HCT116 (cell line): ENCODE data around the gene NEUROD1. TPM values are rescaled to one million over a fixed set of nuclear protein-coding genes. Genes with fewer than 3 reads are reported as not detected.

ENCODE experiments used
- ATAC-seq: fragments of 200-7000 bp; cut with Tn5 transposase; 2 replicates; pipeline ENCODE4 v1.9.1; 2020; ENCODE audit warnings: mild to moderate bottlenecking, moderate library complexity
- BruUV-seq: library from RNA; stranded (reverse); fragments of 400-500 nt; replicated peaks from 2 replicates; lab custom pipeline; 2021; lab: Mats Ljungman, UMichigan
- CTCF ChIA-PET: fragments of 300-600 bp; sonication (Branson Sonifier 250); formaldehyde crosslinking; loops from one replicate; lab custom pipeline; 2021; ENCODE audit warnings: antibody characterized with exemption; lab: Charles Lee
- POLR2A ChIA-PET: fragments of 300-600, 350-600 bp; sonication (Branson Sonifier 250); formaldehyde crosslinking; loops from one replicate; lab custom pipeline; 2021; ENCODE audit warnings: antibody characterized with exemption; lab: Charles Lee
- RAD21 ChIA-PET, 2 experiments: fragments of 300-600 bp; sonication (Branson Sonifier 250); formaldehyde crosslinking; loops; one replicate each; lab custom pipeline; 2023; ENCODE audit warnings: low total read pairs in 2 of 2; ENCODE audit not compliant: uncharacterized antibody in 2 of 2, unreplicated experiment in 2 of 2, low non-redundant PET in 1 of 2; lab: Charles Lee
- DNase-seq: peaks from one replicate; pipeline ENCODE4 v3.0.0-alpha.2; 2010; ENCODE audit warnings: low read depth, low spot score
- H2AFZ ChIP-seq: fragments of 200-600 bp; shearing (Covaris generic), sonication (generic); 2 replicates; pipeline ENCODE4 v1.6.1; 2017; ENCODE audit warnings: low read depth, mixed run types, mixed read lengths, antibody characterized with exemption, low read length; ENCODE audit not compliant: poor library complexity, severe bottlenecking
- H3K27ac ChIP-seq: 2 replicates; pipeline ENCODE4 v1.5.1; 2012; ENCODE audit warnings: low read depth, low read length
- H3K27me3 ChIP-seq: fragments of 200-600 bp; sonication (generic); 2 replicates; pipeline ENCODE4 v1.6.1; 2016; ENCODE audit warnings: mixed run types, low read length, mixed read lengths; ENCODE audit not compliant: insufficient read depth
- H3K36me3 ChIP-seq, 2 experiments: fragments of 200-500 bp in 1 of 2; fragments of 200-600 bp in 1 of 2; sonication (Bioruptor generic) in 1 of 2; sonication (generic) in 1 of 2; 2 replicates each; pipeline versions ENCODE4 v1.5.1 to v1.6.1; 2014 to 2016; ENCODE audit warnings: low read length in 2 of 2, inconsistent platforms in 1 of 2, mixed read lengths in 1 of 2, mixed run types in 1 of 2; ENCODE audit not compliant: insufficient read depth in 2 of 2, control insufficient read depth in 1 of 2
- H3K4me1 ChIP-seq, 2 experiments: fragments of 200-600 bp in 1 of 2; sonication (generic) in 1 of 2; 2 replicates each; pipeline versions ENCODE4 v1.5.1 to v1.6.1; 2012 to 2017; ENCODE audit warnings: low read length in 2 of 2, inconsistent platforms in 1 of 2, mild to moderate bottlenecking in 1 of 2, mixed read lengths in 1 of 2, mixed run types in 1 of 2, moderate library complexity in 1 of 2; ENCODE audit not compliant: insufficient read depth in 2 of 2, control insufficient read depth in 1 of 2
- H3K4me2 ChIP-seq: fragments of 200-600 bp; sonication (generic); 2 replicates; pipeline ENCODE4 v1.6.1; 2017; ENCODE audit warnings: mixed run types, low read length, mixed read lengths
- H3K4me3 ChIP-seq, 2 experiments: fragments of 200-600 bp in 1 of 2; sonication (generic) in 1 of 2; replicated peaks in 1 of 2; 2 replicates each; pipeline ENCODE4 v1.5.1; 2011 to 2016; ENCODE audit warnings: low read length in 2 of 2, control low read depth in 1 of 2, low read depth in 1 of 2, mild to moderate bottlenecking in 1 of 2, mixed read lengths in 1 of 2, mixed run types in 1 of 2
- H3K79me2 ChIP-seq: fragments of 200-600 bp; sonication (generic); 2 replicates; pipeline ENCODE4 v1.6.1; 2017; ENCODE audit warnings: mild to moderate bottlenecking, mixed run types, low read length, moderate library complexity, mixed read lengths; ENCODE audit not compliant: insufficient read depth
- H3K9ac ChIP-seq: fragments of 200-600 bp; sonication (generic); 2 replicates; pipeline ENCODE4 v1.6.1; 2016; ENCODE audit warnings: low read length, mixed read lengths
- H3K9me2 ChIP-seq: fragments of 200-600 bp; sonication (generic), shearing (Covaris generic); 2 replicates; pipeline ENCODE4 v1.6.1; 2017; ENCODE audit warnings: mixed run types, mild to moderate bottlenecking, moderate library complexity; ENCODE audit not compliant: insufficient read depth
- H3K9me3 ChIP-seq, 2 experiments: fragments of 200-500 bp in 1 of 2; fragments of 200-600 bp in 1 of 2; sonication (Bioruptor generic) in 1 of 2; sonication (generic) in 1 of 2; 2 replicates each; pipeline ENCODE4 v1.6.1; 2014 to 2017; ENCODE audit warnings: low read length in 2 of 2, mixed read lengths in 2 of 2, inconsistent platforms in 1 of 2, low read depth in 1 of 2, mild to moderate bottlenecking in 1 of 2, mixed run types in 1 of 2, moderate library complexity in 1 of 2; ENCODE audit not compliant: control insufficient read depth in 1 of 2, insufficient read depth in 1 of 2
- H4K20me1 ChIP-seq: fragments of 200-600 bp; sonication (generic), shearing (Covaris generic); 2 replicates; pipeline ENCODE4 v1.6.1; 2017; ENCODE audit warnings: mixed run types, mild to moderate bottlenecking, moderate library complexity; ENCODE audit not compliant: insufficient read depth
- CBX3 ChIP-seq: IDR thresholded peaks from 2 replicates; pipeline ENCODE4 v1.6.1; 2012; ENCODE audit warnings: low read depth
- EGR1 ChIP-seq: IDR thresholded peaks from 2 replicates; pipeline ENCODE4 v1.6.1; 2012; ENCODE audit warnings: low read depth
- ELF1 ChIP-seq: IDR thresholded peaks from 2 replicates; pipeline ENCODE4 v1.6.1; 2012; ENCODE audit warnings: low read depth, borderline replicate concordance
- RAD21 ChIP-seq: IDR thresholded peaks from 2 replicates; pipeline ENCODE4 v1.6.1; 2012; ENCODE audit warnings: low read depth, mild to moderate bottlenecking
- SP1 ChIP-seq: IDR thresholded peaks from 2 replicates; pipeline ENCODE4 v1.6.1; 2012; ENCODE audit warnings: low read depth
- SRF ChIP-seq: IDR thresholded peaks from 2 replicates; pipeline ENCODE4 v1.6.1; 2012; ENCODE audit warnings: low read depth
- YY1 ChIP-seq: IDR thresholded peaks from 2 replicates; pipeline ENCODE4 v1.6.1; 2011; ENCODE audit warnings: low read length, low read depth, moderate library complexity, mild to moderate bottlenecking; ENCODE audit not compliant: insufficient replicate concordance; ENCODE audit errors: extremely low read depth
- ZNF274 ChIP-seq: fragments of 200-500 bp; sonication (Bioruptor generic); IDR thresholded peaks from 2 replicates; pipeline ENCODE4 v1.6.1; 2014; ENCODE audit warnings: mild to moderate bottlenecking, low read depth, low read length, inconsistent platforms
- intact Hi-C: fragments of 100-400 bp; cut with micrococcal nuclease; formaldehyde crosslinking; loops from 2 replicates; pipeline ENCODE4 v1.10.0; 2022
- total RNA-seq: library from RNA; stranded (reverse); gene quantifications from one replicate; pipeline ENCODE4 v1.2.1, GENCODE V29; 2021; ENCODE audit not compliant: unreplicated experiment
- TF ChIP-seq, protein P1 (sequence below), 3 experiments: fragments of 200-600 bp in 1 of 3; sonication (generic) in 1 of 3; IDR thresholded peaks in 2 of 3; conservative IDR thresholded peaks in 1 of 3; 2 replicates each; pipeline ENCODE4 v1.5.1; 2012 to 2017; ENCODE audit warnings: low read depth in 2 of 3, low read length in 2 of 3, antibody characterized with exemption in 1 of 3, borderline replicate concordance in 1 of 3, control low read depth in 1 of 3, mild to moderate bottlenecking in 1 of 3, mixed read lengths in 1 of 3, mixed run types in 1 of 3, moderate library complexity in 1 of 3; ENCODE audit not compliant: insufficient read depth in 1 of 3
- TF ChIP-seq, protein P2 (sequence below): IDR thresholded peaks from 2 replicates; pipeline ENCODE4 v1.6.1; 2012

Gene NEUROD1
- total RNA-seq, 1 experiment from 2014 or later: not detected

DNA sequence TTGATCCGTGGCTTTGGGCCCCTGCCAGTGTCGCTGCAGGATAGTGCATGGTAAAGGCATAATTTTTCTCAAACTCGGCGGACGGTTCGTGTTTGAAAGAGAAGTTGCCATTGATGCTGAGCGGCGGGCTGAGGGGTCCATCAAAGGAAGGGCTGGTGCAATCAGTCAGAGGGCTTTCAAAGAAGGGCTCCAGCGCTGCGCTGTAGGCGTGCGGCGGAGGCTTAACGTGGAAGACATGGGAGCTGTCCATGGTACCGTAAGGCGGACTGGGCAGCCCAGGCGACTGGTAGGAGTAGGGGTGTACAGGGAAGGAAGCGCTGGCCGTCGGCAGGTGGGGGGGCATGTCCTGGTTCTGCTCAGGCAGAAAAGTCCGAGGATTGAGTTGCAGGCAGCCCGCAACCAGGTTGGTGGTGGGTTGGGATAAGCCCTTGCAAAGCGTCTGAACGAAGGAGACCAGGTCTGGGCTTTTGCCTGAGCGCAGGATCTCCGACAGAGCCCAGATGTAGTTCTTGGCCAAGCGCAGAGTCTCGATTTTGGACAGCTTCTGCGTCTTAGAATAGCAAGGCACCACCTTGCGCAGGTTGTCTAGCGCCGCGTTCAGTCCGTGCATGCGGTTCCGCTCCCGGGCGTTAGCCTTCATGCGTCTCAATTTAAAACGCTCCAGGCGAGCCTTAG, 2.3 kb downstream of the NEUROD1 start (continued):
- TF ChIP-seq, protein P1, sequence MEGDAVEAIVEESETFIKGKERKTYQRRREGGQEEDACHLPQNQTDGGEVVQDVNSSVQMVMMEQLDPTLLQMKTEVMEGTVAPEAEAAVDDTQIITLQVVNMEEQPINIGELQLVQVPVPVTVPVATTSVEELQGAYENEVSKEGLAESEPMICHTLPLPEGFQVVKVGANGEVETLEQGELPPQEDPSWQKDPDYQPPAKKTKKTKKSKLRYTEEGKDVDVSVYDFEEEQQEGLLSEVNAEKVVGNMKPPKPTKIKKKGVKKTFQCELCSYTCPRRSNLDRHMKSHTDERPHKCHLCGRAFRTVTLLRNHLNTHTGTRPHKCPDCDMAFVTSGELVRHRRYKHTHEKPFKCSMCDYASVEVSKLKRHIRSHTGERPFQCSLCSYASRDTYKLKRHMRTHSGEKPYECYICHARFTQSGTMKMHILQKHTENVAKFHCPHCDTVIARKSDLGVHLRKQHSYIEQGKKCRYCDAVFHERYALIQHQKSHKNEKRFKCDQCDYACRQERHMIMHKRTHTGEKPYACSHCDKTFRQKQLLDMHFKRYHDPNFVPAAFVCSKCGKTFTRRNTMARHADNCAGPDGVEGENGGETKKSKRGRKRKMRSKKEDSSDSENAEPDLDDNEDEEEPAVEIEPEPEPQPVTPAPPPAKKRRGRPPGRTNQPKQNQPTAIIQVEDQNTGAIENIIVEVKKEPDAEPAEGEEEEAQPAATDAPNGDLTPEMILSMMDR (IDR thresholded peaks at IDR 0.05 in 2 of 3, conservative IDR thresholded peaks at IDR 0.05 in 1 of 3; ENCODE audit: borderline replicate concordance in 1 of 3, insufficient read depth in 1 of 3, low read depth in 2 of 3, low read length in 2 of 3): no peak

DNA sequence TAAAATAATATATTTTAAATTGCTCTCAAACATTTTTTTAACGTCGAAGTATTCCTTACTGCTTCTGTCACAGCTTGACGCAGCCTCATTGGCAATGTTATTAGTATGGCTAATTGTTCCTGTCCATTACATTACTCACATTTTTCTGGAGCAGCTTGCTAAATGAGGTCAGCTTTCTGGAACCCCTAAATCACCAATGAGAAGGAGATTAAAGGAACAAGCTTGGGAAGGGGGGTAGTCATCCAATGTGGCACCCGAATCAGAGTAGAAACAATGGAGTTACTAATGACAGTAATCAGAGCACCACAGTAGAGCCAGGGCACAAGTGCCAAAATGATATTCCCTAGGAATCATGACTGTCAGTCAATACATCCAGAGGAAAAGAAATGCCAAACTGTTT, 5.1 kb downstream of the NEUROD1 start:
- Histone ChIP-seq H3K4me2 (no peak overlapping the region), H3K27me3 (no peaks in the 10 kb centered on the region), H3K4me3 (no peak overlapping the region), H3K9me2 (no peaks in the 10 kb centered on the region), H2AFZ (no peak overlapping the region), H3K9me3 (no peaks in the 10 kb centered on the region), H4K20me1 (no peaks in the 10 kb centered on the region), H3K36me3 (no peaks in the 10 kb centered on the region), H3K4me1 (no peaks in the 10 kb centered on the region), H3K27ac (no peak overlapping the region), H3K79me2 (no peaks in the 10 kb centered on the region), H3K9ac (no peak overlapping the region)
- no TSS peak for BruUV-seq
- intact Hi-C loops: no loop called here
- RAD21 ChIA-PET: no interaction called here
- POLR2A ChIA-PET: no interaction called here
- no peak for TF ChIP-seq SRF
- TF ChIP-seq YY1: no peak
- TF ChIP-seq SP1: no peak
- TF ChIP-seq RAD21: no peak
- no peak for TF ChIP-seq CBX3
- TF ChIP-seq, protein P1 (IDR thresholded peaks at IDR 0.05 in 2 of 3, conservative IDR thresholded peaks at IDR 0.05 in 1 of 3; ENCODE audit: borderline replicate concordance in 1 of 3, insufficient read depth in 1 of 3, low read depth in 2 of 3, low read length in 2 of 3): no peak
- TF ChIP-seq EGR1: no peak
- TF ChIP-seq ELF1: no peak
- TF ChIP-seq, protein P2, sequence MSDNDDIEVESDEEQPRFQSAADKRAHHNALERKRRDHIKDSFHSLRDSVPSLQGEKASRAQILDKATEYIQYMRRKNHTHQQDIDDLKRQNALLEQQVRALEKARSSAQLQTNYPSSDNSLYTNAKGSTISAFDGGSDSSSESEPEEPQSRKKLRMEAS: no peak
- TF ChIP-seq ZNF274: no peak
- CTCF ChIA-PET: no interaction called here
- ATAC-seq (no peak), DNase-seq (no peak)
